Fibroblast of skin of abdomen (primary cell): ENCODE results near the gene TPSD1. TPM values are rescaled to one million over a fixed set of nuclear protein-coding genes. Genes with fewer than 3 reads are reported as not detected.
"Not testable (repeated sequence)": the region's sequence is repeated elsewhere in the genome, so short reads cannot be mapped to it uniquely, and the experiment has no call there.

Source experiments
- DNase-seq: peaks from one replicate; pipeline ENCODE4 v3.0.0-alpha.2; 2013
- polyA plus RNA-seq, 2 experiments: library from polyadenylated mRNA; unstranded; fragments of 120-200 nt; gene quantifications; one replicate each; pipeline ENCODE4 v1.2.1, GENCODE V29; 2013; ENCODE audit not compliant: insufficient read length in 2 of 2

Gene TPSD1
- not detected for polyA plus RNA-seq (2013, experiment 1 of 2; ENCODE audit: insufficient read length)
- polyA plus RNA-seq (2013, experiment 2 of 2; ENCODE audit: insufficient read length), result not detected

DNA sequence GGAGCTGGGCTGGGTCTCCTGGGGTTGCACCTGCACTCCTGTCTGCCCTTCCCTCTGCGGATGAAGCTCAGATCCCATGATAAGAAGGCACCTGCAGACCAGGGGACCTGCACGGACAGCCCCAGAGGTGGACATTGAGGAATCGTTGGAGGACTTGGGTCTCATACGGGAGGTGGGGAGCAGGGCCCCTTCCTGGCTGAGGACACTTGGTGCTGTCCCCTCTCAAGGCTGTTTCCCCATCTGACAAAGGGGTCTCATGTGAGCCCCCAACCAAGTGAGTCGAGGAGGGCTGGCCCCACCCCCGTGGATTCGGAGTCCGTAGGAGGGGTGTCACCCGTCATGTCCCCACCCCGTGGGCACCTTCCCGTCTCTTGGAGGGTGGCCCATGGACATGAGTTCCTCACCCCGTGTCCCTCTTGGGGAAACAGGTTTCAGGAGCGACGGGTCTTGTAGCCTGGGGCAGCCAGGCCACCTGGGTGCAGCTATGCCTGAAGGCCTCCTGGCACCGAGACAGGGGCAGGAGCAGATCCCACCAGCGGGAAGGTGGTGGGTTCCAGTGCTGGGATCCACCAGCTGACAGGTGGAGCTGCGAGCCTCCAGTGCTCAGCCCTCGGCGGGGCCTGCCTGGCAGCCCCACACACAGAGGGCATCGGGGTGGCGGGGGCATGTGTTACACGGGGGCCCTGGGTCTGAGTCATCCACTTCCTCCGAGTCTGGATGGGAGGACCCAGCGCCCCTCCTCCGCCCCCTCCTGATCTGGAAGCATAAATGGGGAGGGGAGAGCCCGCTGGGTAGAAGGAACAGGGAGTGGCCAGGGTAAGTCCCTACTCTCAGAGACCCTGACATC lies at the start of gene TPSD1:
Gene TPSD1 (plus strand): TSS at position 794 of the 847 bp plus-strand sequence. CDS start 212 bp downstream, outside the sequence.
- not testable (repeated sequence) for DNase-seq

DNA sequence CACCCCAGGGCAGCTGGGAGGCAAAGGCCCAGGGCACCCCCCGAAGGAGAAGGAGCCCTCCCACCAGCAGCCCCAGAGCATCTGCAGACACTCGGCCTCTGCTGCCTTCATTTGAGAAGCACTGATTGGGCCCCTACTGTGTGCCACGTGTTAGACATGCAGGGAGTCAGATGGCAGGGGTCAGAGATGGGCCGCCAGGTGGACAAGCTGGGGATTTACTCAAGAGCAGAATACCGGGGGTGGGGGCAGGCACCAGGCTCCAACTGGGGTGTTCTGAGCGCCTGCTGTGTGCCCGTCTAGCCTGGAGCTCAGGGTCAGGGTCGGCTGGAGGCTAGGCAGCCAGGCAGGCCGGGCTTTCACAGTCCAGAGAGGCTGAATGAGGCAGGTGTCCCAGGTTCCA lies 49.5 kb upstream of the TPSD1 start:
- DNase-seq, result no peak

DNA sequence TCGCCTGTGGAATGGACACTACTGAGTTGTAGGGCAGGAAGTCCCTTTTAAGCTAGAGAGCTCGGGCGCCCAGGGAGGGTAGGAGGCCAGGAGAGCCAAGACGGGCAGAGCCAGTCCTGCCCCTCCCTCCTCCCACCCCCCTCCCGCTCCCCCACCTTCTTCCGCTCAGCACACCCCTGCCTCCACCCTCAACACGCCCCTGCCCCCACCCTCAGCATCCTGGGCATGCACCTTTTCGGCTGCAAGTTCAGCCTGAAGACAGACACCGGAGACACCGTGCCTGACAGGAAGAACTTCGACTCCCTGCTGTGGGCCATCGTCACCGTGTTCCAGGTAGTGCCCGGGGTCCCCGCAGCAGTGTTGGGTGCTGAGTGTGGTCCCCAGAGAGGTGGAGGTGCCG lies 49.1 kb upstream of the TPSD1 start:
- DNase-seq, result no peak

DNA sequence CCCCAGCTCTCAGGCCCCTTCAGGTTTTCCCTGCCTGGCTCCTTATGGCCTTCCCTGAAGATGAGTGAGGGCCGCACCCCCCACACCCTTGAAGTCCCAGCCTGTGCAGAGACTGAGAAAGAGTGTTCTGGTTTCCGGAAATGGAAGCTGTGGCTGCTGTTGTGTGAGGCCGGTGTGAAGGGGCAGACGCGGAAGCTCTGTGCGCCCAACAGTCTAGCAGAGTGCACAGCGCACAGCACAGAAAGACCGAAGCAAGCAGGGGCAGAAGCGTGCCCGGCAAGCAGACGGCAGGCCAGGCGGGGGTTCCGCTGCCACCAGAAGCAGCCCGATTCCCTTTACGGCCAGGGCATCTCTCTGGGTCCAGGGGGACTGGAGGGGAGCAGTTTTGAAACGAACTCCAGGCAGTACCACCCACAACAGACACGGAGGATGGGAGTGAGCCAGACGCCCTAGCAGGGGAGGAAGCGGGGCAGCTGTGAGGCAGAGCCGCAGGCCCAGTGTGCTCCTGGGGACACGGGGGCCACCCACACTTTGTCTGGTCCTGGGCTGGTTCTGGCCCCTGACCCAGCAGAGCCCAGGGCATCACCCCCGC lies 47.5 kb upstream of the TPSD1 start:
- no peak for DNase-seq

DNA sequence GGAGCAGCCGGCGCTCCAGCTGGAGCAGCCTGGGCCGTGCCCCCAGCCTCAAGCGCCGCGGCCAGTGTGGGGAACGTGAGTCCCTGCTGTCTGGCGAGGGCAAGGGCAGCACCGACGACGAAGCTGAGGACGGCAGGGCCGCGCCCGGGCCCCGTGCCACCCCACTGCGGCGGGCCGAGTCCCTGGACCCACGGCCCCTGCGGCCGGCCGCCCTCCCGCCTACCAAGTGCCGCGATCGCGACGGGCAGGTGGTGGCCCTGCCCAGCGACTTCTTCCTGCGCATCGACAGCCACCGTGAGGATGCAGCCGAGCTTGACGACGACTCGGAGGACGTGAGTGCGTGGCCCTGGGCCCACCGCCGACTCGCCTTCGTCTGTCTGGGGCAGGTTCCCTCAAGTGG lies 46.8 kb upstream of the TPSD1 start:
- no peak for DNase-seq

DNA sequence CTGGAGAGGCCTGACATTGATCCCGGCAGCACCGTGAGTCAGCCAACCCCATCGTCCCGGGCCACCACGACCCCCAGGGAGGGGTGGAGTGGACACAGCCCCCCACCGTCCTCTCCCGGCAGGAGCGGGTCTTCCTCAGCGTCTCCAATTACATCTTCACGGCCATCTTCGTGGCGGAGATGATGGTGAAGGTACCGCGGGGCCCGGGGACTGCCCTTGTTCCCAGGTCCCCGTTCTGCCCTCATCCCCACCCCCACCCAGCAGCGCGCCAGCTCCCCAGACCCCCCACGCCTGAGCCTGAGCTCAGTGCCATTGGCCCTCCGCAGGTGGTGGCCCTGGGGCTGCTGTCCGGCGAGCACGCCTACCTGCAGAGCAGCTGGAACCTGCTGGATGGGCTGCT lies 45.4 kb upstream of the TPSD1 start:
- no peak for DNase-seq

DNA sequence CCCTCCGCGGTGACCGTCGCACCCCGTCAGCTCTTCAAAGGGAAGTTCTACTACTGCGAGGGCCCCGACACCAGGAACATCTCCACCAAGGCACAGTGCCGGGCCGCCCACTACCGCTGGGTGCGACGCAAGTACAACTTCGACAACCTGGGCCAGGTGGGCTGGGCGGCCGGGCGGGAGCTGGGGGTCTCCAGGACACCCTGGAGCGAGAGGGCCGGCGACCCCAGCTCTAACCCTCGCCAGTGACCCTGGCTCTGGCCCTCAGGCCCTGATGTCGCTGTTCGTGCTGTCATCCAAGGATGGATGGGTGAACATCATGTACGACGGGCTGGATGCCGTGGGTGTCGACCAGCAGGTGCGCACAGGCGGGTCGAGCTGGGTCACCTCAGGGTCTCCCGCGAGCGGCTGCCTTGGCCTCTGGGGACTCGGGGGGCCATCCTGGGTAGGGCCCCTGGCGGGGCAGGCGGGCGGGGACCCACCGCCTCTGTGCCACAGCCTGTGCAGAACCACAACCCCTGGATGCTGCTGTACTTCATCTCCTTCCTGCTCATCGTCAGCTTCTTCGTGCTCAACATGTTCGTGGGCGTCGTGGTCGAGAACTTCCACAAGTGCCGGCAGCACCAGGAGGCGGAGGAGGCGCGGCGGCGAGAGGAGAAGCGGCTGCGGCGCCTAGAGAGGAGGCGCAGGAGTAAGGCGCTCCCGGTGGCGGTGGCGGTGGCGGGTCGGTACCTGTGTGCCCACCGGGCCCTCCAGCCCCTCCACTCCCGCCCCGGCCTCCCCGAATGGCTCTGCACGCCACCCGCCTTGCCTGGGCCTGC lies 44.2 kb upstream of the TPSD1 start:
- DNase-seq, result no peak

DNA sequence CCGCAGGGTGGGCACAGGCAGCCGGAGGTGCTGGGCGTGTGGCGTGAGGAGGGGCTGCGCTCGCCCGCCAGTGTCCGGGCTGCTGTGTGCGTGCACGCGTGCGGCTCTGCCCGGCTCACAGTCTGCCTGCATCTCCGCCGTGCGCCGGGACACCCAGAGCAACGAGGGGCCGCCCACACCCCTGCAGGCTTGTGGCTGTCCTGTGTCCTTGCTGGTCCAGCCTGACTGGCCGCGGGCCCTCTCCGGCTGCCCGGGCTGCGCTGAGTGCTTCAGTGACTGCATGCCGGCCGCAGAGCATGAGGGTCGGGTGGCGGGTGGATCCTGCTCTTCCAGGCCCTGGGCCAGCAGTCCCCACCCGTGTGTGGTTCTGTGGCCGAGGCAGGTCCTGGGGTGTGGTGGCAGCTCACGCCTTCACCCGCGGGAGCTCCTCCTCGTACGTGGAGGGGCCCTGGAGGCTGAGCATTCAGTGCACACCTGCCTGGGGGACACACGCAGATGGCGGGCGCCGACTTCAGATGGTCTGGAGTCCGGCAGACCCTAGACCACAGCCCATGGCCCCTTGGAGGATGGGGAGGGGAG lies 43.2 kb upstream of the TPSD1 start:
- DNase-seq, result no peak

DNA sequence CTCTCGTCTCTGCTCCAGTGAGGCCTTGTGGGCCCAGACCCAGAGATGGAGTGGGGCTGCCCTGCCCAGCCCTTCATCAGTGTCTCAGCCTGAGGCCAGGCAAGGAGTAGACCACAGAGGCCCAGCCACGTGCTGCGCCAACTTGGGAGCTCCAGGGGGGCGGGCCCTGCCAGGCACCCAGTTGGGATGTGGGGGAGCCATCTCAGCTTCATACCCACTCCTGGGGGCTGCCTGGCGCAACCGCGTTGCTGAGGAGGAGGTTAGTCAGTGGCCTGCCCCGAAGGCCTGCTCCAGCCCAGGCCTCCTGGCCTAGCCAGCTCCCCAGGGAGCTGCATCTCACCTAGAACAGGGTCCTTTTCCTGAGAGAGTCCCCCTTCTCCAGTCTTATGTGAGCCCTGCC lies 42.6 kb upstream of the TPSD1 start:
- DNase-seq, result no peak

DNA sequence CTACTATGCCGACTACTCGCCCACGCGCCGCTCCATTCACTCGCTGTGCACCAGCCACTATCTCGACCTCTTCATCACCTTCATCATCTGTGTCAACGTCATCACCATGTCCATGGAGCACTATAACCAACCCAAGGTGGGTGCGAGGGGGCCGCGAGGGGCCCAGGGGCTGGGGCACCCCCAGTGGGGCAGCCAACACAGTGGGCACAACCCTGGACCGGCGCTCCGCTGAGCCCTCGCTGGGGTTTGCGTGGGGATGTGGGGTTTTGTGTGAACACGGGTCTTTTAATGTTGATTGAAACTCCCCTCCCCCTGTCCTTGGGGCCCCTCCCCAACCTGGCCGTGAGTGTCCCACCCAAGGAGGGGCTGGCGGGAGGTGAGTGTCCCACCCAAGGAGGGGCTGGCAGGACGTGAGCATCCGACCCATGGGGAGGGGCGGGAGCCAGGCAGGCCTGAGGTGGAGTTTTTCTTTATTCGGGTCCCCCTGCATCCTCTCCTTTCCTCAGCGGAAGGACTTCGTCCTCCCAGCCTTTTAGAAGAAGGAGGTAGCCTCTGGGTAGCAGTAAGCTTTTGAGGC lies 42.0 kb upstream of the TPSD1 start:
- DNase-seq, result no peak

DNA sequence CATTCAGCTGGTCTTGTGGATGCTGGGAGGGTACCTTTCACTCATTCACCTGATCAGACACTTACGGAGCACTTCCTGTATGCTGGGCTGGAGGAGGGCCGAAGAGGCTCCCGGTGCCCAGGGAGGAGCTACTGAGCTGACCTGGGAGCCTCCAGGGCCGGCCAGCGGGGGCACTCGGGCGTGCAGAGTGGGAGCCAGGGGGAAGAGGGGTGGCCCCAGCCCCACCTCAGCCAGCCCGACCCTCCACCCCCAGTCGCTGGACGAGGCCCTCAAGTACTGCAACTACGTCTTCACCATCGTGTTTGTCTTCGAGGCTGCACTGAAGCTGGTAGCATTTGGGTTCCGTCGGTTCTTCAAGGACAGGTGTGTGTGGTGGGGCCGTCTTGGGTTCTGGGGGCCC lies 41.1 kb upstream of the TPSD1 start:
- no peak for DNase-seq

DNA sequence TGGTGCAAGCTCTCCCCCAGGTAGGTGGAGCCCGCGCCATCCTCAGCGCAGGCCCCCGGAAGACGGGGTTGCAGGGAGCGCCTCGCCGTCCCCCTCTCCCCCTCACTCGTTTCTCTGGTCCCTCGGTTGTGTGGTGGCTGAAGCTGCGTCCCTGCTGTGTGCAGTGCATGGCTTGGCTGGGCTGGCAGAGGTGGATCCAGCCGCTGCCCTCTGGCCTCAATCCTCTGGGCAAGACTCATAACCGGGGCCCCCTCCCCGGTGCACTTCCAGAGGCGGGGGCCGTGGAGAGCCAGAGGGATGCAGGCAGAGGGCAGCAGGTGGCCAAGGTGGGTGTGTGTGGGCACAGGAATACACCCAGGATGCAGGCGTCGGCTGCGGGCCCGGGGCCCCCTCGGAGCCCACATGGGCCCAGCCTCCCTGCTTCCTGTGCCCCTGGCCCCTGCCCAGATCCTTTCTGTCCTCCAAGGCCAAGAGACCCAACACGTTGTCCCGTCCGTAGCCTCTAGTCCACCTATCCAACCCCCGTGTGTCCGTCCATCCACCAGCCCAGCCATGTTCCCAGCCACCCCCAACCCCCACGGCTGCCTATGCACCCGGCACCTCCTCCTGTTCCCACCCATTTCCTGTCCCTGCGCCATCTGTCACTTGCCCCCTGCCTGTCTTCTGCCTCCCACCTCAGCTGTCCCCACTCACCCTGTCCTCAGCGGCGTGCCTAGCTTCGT lies 40.1 kb upstream of the TPSD1 start:
- no peak for DNase-seq

DNA sequence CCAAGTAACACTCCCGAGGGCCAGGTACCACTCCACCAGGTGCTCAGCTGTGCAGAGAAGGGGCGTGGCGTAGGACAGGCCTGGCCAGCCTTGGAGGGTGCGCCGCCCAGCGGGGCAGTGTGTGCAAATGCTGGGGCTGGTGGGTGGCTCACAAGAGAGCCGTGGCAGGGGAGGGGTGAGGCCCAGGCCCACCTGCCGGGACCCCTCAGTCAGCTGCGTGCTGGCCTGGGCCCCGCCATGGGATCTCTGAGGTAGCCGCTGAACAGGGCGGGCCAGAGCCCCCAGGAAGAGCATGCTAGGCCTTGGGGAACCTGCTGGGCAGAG lies 39.6 kb upstream of the TPSD1 start:
- DNase-seq, result no peak

DNA sequence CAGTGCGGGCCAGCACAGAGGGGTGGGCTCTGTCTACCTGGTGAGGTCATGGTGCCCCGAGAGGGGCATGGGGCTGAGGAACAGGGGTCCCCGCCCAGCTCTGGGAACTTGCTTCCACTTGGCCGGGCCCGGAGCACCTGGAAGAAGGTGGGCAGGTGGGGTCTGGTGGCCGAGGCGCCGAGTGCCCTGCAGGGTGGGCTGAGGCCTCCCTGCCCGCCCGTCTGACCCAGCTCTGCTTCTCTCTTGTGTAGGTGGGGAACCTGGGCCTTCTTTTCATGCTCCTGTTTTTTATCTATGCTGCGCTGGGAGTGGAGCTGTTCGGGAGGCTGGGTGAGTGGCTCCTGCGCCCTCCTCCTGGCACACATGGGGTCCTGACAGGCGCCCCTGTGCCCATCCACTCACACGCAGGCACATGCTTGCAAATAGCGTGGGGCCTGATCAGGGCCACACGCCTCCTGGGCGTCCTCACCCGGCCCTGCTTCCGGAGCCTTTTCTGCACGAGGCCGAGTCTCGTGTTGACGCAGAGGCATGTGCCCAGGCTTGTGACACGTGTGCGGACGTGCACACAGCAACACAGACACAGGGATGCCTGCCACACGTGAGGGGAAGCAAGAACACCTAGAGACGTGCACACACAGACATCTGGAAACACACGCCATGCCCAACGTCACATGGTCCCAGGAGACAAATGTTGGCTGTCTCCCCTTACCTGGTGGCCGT lies 39.0 kb upstream of the TPSD1 start:
- DNase-seq, result no peak

DNA sequence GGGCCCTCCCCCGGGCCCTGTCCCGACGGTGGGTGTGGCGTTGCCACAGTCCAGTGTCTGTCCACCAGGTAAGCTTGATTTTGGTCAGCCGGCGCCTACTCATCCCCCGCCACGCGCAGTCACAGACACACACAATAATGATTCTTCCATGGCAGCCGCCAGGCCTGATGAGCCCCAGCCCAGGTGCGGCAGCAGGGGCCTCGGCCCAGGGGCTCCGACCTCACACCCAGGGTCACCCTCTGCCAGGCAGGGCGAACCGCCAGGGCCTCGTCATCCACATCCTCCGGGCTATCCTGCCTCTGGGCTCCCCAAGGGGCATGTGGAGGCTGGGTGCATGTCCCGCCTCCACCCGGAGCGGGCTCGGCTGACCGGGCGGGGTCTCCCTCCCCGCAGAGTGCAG lies 38.3 kb upstream of the TPSD1 start:
- no peak for DNase-seq

DNA sequence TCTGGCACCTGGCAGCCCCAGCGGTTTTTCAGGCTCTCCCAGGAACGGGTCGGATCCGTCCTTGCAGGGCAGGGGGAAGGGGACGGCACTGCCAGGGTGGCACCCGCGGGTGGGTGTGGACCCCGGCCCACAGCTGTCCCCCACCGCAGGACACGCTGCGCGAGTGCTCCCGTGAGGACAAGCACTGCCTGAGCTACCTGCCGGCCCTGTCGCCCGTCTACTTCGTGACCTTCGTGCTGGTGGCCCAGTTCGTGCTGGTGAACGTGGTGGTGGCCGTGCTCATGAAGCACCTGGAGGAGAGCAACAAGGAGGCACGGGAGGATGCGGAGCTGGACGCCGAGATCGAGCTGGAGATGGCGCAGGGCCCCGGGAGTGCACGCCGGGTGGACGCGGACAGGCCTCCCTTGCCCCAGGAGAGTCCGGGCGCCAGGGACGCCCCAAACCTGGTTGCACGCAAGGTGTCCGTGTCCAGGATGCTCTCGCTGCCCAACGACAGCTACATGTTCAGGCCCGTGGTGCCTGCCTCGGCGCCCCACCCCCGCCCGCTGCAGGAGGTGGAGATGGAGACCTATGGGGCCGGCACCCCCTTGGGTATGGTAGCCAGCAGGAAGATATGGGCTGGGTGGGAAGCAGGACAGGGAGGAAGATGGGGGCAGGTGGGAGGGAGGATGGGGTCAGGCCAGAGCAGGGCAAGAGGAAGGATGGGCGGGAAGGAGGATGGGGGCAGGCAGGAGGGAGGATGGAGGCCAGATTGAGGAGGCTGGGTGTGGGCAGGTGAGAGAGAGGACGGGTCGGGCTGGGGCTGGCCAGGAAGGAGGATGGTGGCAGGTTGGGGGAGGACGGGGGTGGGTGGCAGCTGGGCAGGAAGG lies 37.6 kb upstream of the TPSD1 start:
- DNase-seq, result no peak

DNA sequence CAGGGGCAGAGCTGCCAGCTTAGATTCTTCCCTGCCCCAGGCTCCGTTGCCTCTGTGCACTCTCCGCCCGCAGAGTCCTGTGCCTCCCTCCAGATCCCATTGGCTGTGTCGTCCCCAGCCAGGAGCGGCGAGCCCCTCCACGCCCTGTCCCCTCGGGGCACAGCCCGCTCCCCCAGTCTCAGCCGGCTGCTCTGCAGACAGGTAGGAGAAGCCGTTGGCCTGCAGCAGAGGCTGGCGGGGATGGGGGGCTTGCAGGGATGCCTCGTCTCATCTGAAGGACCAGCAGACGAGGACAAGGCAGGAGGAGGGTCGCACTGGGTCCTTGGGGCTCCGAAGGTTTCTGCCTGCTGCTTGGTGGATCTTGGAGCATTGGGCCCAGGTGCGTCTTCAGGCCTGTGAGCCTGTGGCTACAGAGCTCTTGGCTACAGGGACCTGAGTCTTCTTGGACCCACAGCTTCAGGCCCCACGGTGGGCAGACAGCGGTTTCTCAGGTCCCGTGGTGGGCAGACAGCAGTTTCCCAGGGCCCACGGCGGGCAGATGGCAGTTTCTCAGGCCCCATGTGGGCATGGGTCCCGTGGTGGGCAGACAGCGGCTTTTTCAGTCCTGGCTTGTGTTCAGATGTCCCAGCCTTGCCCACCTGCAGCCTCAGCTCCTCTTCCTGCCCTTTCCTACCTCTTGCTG lies 36.8 kb upstream of the TPSD1 start:
- no peak for DNase-seq

DNA sequence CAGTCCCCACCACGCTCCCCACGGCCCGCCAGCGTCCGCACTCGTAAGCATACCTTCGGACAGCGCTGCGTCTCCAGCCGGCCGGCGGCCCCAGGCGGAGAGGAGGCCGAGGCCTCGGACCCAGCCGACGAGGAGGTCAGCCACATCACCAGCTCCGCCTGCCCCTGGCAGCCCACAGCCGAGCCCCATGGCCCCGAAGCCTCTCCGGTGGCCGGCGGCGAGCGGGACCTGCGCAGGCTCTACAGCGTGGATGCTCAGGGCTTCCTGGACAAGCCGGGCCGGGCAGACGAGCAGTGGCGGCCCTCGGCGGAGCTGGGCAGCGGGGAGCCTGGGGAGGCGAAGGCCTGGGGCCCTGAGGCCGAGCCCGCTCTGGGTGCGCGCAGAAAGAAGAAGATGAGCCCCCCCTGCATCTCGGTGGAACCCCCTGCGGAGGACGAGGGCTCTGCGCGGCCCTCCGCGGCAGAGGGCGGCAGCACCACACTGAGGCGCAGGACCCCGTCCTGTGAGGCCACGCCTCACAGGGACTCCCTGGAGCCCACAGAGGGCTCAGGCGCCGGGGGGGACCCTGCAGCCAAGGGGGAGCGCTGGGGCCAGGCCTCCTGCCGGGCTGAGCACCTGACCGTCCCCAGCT lies 35.7 kb upstream of the TPSD1 start:
- DNase-seq, result no peak
